B cell (primary cell): Measurements from ENCODE around the gene CYB5D1. TPM values are rescaled to one million over a fixed set of nuclear protein-coding genes. Genes with fewer than 3 reads are reported as not detected.

Experiments used
- ATAC-seq: fragments of 200-7000 bp; cut with Tn5 transposase; one replicate; pipeline ENCODE4 v1.10.0; 2021; ENCODE audit warnings: low read depth, mild to moderate bottlenecking, moderate number of reproducible peaks, moderate library complexity
- CTCF ChIA-PET: fragments of 350-600 bp; sonication (Branson Sonifier 250); formaldehyde crosslinking; loops from one replicate; lab custom pipeline; 2021; ENCODE audit warnings: antibody characterized with exemption, inconsistent platforms; lab: Charles Lee
- POLR2A ChIA-PET: fragments of 350-600 bp; sonication (Branson Sonifier 250); formaldehyde crosslinking; loops from one replicate; lab custom pipeline; 2021; ENCODE audit warnings: antibody characterized with exemption; lab: Charles Lee
- DNase-seq: peaks from one replicate; pipeline ENCODE4 v3.0.0; 2013
- H2AFZ ChIP-seq: 2 replicates; pipeline ENCODE4 v1.6.1; 2012; ENCODE audit warnings: mild to moderate bottlenecking, low read depth, low read length; ENCODE audit not compliant: insufficient read depth, poor library complexity, severe bottlenecking
- H3K27ac ChIP-seq, 2 donors: 1 replicate in 1 of 2; 2 replicates in 1 of 2; pipeline ENCODE4 v1.5.1; 2012 to 2013; ENCODE audit warnings: low read length in 2 of 2, mild to moderate bottlenecking in 2 of 2, moderate library complexity in 1 of 2
- H3K27me3 ChIP-seq, 4 experiments: fragments of 200-600 bp in 1 of 4; sonication (generic) in 1 of 4; replicated peaks in 1 of 4; 1 replicate in 2 of 4; 2 replicates in 2 of 4; pipeline versions ENCODE4 v1.6.1 to v1.7.0; 2013 to 2016; ENCODE audit warnings: low read length in 3 of 4, mild to moderate bottlenecking in 2 of 4, mixed read lengths in 1 of 4, moderate library complexity in 1 of 4; ENCODE audit not compliant: insufficient read depth in 4 of 4, control insufficient read depth in 3 of 4; ENCODE audit errors: control extremely low read depth in 1 of 4
- H3K36me3 ChIP-seq, 2 experiments: replicated peaks in 1 of 2; 1 replicate in 1 of 2; 2 replicates in 1 of 2; pipeline versions ENCODE4 v1.6.1 to v1.7.1; 2013; ENCODE audit warnings: low read length in 1 of 2; ENCODE audit not compliant: insufficient read depth in 2 of 2, control insufficient read depth in 1 of 2; ENCODE audit errors: control extremely low read depth in 1 of 2, extremely low read depth in 1 of 2
- H3K4me1 ChIP-seq, 2 donors: fragments of 200-600 bp in 1 of 2; sonication (generic) in 1 of 2; 1 replicate in 1 of 2; 2 replicates in 1 of 2; pipeline versions ENCODE4 v1.5.1 to v1.6.1; 2013 to 2017; ENCODE audit warnings: low read length in 2 of 2; ENCODE audit not compliant: control insufficient read depth in 2 of 2, insufficient read depth in 2 of 2
- H3K4me2 ChIP-seq: replicated peaks from 2 replicates; pipeline ENCODE3; 2012; ENCODE audit warnings: mild to moderate bottlenecking, low read depth, low read length; ENCODE audit not compliant: poor library complexity, severe bottlenecking
- H3K4me3 ChIP-seq, 5 experiments: fragments of 200-600 bp in 1 of 5; sonication (generic) in 1 of 5; 1 replicate in 3 of 5; 2 replicates in 2 of 5; pipeline versions ENCODE4 v1.5.1 to v1.7.0; 2011 to 2016; ENCODE audit warnings: low read length in 4 of 5, mild to moderate bottlenecking in 4 of 5, low read depth in 2 of 5, control low read depth in 1 of 5, moderate library complexity in 1 of 5; ENCODE audit not compliant: insufficient read depth in 1 of 5; ENCODE audit errors: control extremely low read depth in 1 of 5, extremely low read depth in 1 of 5
- H3K79me2 ChIP-seq: fragments of 200-600 bp; sonication (generic); one replicate; pipeline ENCODE4 v1.6.0; 2016; ENCODE audit warnings: low read length; ENCODE audit not compliant: control insufficient read depth, insufficient read depth
- H3K9ac ChIP-seq: fragments of 200-600 bp; sonication (generic); 2 replicates; pipeline ENCODE4 v1.6.1; 2017; ENCODE audit warnings: mild to moderate bottlenecking, low read length, moderate library complexity
- H3K9me3 ChIP-seq, 3 donors: one replicate each; pipeline versions ENCODE4 v1.6.1 to v1.7.1; 2013; ENCODE audit warnings: low read length in 2 of 3; ENCODE audit not compliant: control insufficient read depth in 2 of 3, insufficient read depth in 1 of 3; ENCODE audit errors: control extremely low read depth in 1 of 3
- H4K20me1 ChIP-seq: 2 replicates; pipeline ENCODE4 v1.6.0; 2012; ENCODE audit warnings: mild to moderate bottlenecking, low read length; ENCODE audit not compliant: insufficient read depth, control insufficient read depth, poor library complexity, severe bottlenecking
- H3K27ac Mint-ChIP-seq: one replicate; pipeline ENCODE4 v1.8.0; 2021; ENCODE audit warnings: mixed read lengths
- H3K27me3 Mint-ChIP-seq: one replicate; pipeline ENCODE4 v1.8.0; 2021; ENCODE audit warnings: mixed read lengths
- H3K4me1 Mint-ChIP-seq: one replicate; pipeline ENCODE4 v1.8.0; 2021; ENCODE audit warnings: mixed read lengths
- H3K4me3 Mint-ChIP-seq: one replicate; pipeline ENCODE4 v1.8.0; 2021; ENCODE audit warnings: mixed read lengths
- H3K9me3 Mint-ChIP-seq: one replicate; pipeline ENCODE4 v1.8.0; 2022; ENCODE audit warnings: mixed read lengths; ENCODE audit not compliant: insufficient read depth
- EZH2 ChIP-seq: IDR thresholded peaks from 2 replicates; pipeline ENCODE4 v1.6.1; 2012; ENCODE audit warnings: borderline replicate concordance, low read depth, mild to moderate bottlenecking, moderate library complexity, low read length; ENCODE audit not compliant: insufficient read depth, poor library complexity, severe bottlenecking
- WGBS: methylation state at CpG from one replicate; pipeline ENCODE4 v1.1.5; 2013; ENCODE audit warnings: missing lambda C conversion rate; ENCODE audit not compliant: insufficient coverage; 5-methylcytosine and 5-hydroxymethylcytosine counted together
- intact Hi-C: fragments of 100-400 bp; cut with micrococcal nuclease; formaldehyde crosslinking; loops from one replicate; pipeline ENCODE4 v1.10.0; 2022
- polyA plus RNA-seq: library from polyadenylated mRNA; depleted of rRNA; stranded (reverse); fragments of >200 nt; gene quantifications from 2 replicates; pipeline ENCODE4 v1.2.3, GENCODE V29; 2012
- total RNA-seq, 2 donors: library from RNA; stranded (reverse); fragments of 120-200 nt in 1 of 2; gene quantifications; 1 replicate in 1 of 2; 2 replicates in 1 of 2; pipeline versions ENCODE4 v1.2.3 to v1.2.4, GENCODE V29; 2013 to 2022
- TF ChIP-seq, protein P1 (sequence below): fragments of 200-600 bp; IDR thresholded peaks from one replicate; pipeline ENCODE4 v1.8.0; 2022; ENCODE audit warnings: antibody characterized with exemption, mild to moderate bottlenecking

Gene CYB5D1
- total and polyA plus RNA-seq, 2 donors (not counting 1 experiment from before 2014, with no cell fraction given) = 6.3 to 10.2 TPM

DNA sequence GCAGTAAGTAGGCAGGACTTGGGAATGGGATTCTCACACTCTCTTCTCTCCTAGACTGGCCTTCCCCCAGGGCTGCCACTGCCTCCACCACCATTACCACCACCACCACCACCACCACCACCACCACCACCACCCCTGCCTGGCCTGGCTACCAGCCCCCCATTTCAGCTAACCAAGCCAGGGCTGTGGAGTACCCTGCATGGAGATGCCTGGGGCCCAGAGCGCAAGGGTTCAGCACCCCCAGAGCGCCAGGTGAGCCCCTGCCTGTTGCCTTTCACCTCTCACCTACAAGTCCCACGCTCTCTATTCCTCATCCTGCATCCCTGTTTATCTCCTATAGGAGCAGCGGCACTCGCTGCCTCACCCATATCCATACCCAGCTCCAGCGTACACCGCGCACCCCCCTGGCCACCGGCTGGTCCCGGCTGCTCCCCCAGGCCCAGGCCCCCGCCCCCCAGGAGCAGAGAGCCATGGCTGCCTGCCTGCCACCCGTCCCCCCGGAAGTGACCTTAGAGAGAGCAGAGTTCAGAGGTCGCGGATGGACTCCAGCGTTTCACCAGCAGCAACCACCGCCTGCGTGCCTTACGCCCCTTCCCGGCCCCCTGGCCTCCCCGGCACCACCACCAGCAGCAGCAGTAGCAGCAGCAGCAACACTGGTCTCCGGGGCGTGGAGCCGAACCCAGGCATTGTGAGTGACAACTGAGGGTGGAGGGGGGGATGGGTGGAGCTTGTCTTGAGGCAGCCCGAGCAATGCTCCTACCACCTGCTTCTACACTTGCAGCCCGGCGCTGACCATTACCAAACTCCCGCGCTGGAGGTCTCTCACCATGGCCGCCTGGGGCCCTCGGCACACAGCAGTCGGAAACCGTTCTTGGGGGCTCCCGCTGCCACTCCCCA lies 10.8 kb upstream of the CYB5D1 start:
- 97% methylated on average over 24 of the region's 34 CpGs for WGBS
- peaks cover 35% of the 10 kb centered on the region for H3K4me1 Mint-ChIP-seq
- intact Hi-C loops = loop anchor here (10.0 kb wide), 1 partner anchor 232 kb away; the partner anchor contains the start of gene FXR2

More for the DNA sequence above, 10.8 kb upstream of the CYB5D1 start:
- no peak for ATAC-seq
- Histone ChIP-seq H3K9me3 (no peaks in the 10 kb centered on the region), H3K27ac (no peak overlapping the region), H3K9ac (no peak overlapping the region), H3K4me3 (no peak overlapping the region), H3K36me3 (peaks cover 0 to 33% of the 10 kb centered on the region in 2 experiments), H3K4me1 (peaks cover 17 to 45% of the 10 kb centered on the region in 2 donors), H3K27me3 (no peaks in the 10 kb centered on the region), H4K20me1 (peaks cover 74% of the 10 kb centered on the region), H3K79me2 (peaks cover 31% of the 10 kb centered on the region), H3K4me2 (no peak overlapping the region), H2AFZ (no peak overlapping the region)
- ChIA-PET POLR2A (interaction anchor here (0.6 to 1.2 kb wide), 2 partner anchors 12 to 336 kb away, joined by 3 read pairs; no protein-coding TSS in a partner anchor), CTCF (interaction anchor here (1.1 to 5.7 kb wide), 2 partner anchors 12 to 25 kb away, joined by 3 to 53 read pairs; partner anchors contain the start of gene KDM6B)
- no peak overlapping the region for H3K27ac Mint-ChIP-seq
- H3K27me3 Mint-ChIP-seq = no peaks in the 10 kb centered on the region
- TF ChIP-seq, protein P1, sequence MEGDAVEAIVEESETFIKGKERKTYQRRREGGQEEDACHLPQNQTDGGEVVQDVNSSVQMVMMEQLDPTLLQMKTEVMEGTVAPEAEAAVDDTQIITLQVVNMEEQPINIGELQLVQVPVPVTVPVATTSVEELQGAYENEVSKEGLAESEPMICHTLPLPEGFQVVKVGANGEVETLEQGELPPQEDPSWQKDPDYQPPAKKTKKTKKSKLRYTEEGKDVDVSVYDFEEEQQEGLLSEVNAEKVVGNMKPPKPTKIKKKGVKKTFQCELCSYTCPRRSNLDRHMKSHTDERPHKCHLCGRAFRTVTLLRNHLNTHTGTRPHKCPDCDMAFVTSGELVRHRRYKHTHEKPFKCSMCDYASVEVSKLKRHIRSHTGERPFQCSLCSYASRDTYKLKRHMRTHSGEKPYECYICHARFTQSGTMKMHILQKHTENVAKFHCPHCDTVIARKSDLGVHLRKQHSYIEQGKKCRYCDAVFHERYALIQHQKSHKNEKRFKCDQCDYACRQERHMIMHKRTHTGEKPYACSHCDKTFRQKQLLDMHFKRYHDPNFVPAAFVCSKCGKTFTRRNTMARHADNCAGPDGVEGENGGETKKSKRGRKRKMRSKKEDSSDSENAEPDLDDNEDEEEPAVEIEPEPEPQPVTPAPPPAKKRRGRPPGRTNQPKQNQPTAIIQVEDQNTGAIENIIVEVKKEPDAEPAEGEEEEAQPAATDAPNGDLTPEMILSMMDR = no peak
- no peak for TF ChIP-seq EZH2
- peak overlapping the region; percentile 19 for H3K4me3 Mint-ChIP-seq
- H3K9me3 Mint-ChIP-seq = no peaks in the 10 kb centered on the region
- DNase-seq = peak; percentile 49
